GM12878 (cell line): ENCODE data around the gene RIPOR3. TPM values are rescaled to one million over a fixed set of nuclear protein-coding genes. Genes with fewer than 3 reads are reported as not detected.
A peak's percentile ranks its signal among the peaks of the same experiment; 100 is the strongest.

ENCODE experiments used
- ASH2L ChIP-seq: fragments of 300-600, 200-600 bp; sonication (generic); IDR thresholded peaks from 2 replicates; pipeline ENCODE4 v1.6.1; 2017; ENCODE audit warnings: low read depth, mild to moderate bottlenecking, borderline replicate concordance
- CREM ChIP-seq: IDR thresholded peaks from 2 replicates; pipeline ENCODE4 v1.6.1; 2014; ENCODE audit warnings: antibody characterized with exemption, low read depth
- EP300 ChIP-seq, 2 experiments: fragments of 150-350 bp in 1 of 2; IDR thresholded peaks; 2 replicates each; pipeline ENCODE4 v1.6.1; 2011 to 2012; ENCODE audit warnings: low read depth in 2 of 2, low read length in 2 of 2, borderline replicate concordance in 1 of 2, improper control_type of control experiment in 1 of 2, inconsistent platforms in 1 of 2; ENCODE audit not compliant: control insufficient read depth in 1 of 2
- HCFC1 ChIP-seq: fragments of 150-350 bp; IDR thresholded peaks from 2 replicates; pipeline ENCODE4 v1.6.1; 2014; ENCODE audit warnings: low read length
- KLF5 ChIP-seq: fragments of 450-650 bp; IDR thresholded peaks from 2 replicates; pipeline ENCODE4 v1.6.1; 2014; ENCODE audit warnings: mild to moderate bottlenecking; ENCODE audit not compliant: partially characterized antibody
- MEF2B ChIP-seq: fragments of 450-650 bp; IDR thresholded peaks from 2 replicates; pipeline ENCODE4 v1.6.1; 2018; ENCODE audit warnings: mild to moderate bottlenecking, moderate library complexity; ENCODE audit not compliant: partially characterized antibody, poor library complexity, severe bottlenecking
- NFXL1 ChIP-seq: fragments of 450-650 bp; IDR thresholded peaks from 2 replicates; pipeline ENCODE4 v1.6.1; 2017; ENCODE audit warnings: antibody characterized with exemption, mild to moderate bottlenecking, borderline replicate concordance
- NR2F1 ChIP-seq: fragments of 450-650 bp; conservative IDR thresholded peaks from 2 replicates; pipeline ENCODE4 v1.6.1; 2017; ENCODE audit warnings: mild to moderate bottlenecking
- PAX5 ChIP-seq: IDR thresholded peaks from 2 replicates; pipeline ENCODE4 v1.6.1; 2011; ENCODE audit warnings: low read depth, low read length, borderline replicate concordance
- POLR2AphosphoS5 ChIP-seq: IDR thresholded peaks from 2 replicates; pipeline ENCODE4 v1.6.1; 2011; ENCODE audit warnings: mild to moderate bottlenecking, low read length, inconsistent platforms
- RAD51 ChIP-seq: fragments of 450-650 bp; IDR thresholded peaks from 2 replicates; pipeline ENCODE4 v1.6.1; 2016; ENCODE audit warnings: moderate library complexity, mild to moderate bottlenecking, inconsistent platforms
- SUPT20H ChIP-seq: IDR thresholded peaks from 2 replicates; pipeline ENCODE4 v1.6.1; 2011; ENCODE audit warnings: low read depth, mild to moderate bottlenecking, low read length, moderate library complexity, borderline replicate concordance; ENCODE audit not compliant: control insufficient read depth
- TCF12 ChIP-seq: IDR thresholded peaks from 2 replicates; pipeline ENCODE4 v1.6.1; 2011; ENCODE audit warnings: low read depth, mild to moderate bottlenecking, low read length
- polyA plus RNA-seq, 11 experiments: library from polyadenylated mRNA; depleted of rRNA in 4 of 11; unstranded in 6 of 11; stranded (reverse) in 5 of 11; fragments of >200 nt; fragmentation: Nextera tagmentation in 4 of 11; fragmentation: Illumina TruSeq in 1 of 11; extraction: Ambion mirVana in 4 of 11; extraction: Trizol in 1 of 11; gene quantifications; 1 replicate in 1 of 11; 2 replicates in 10 of 11; pipeline versions ENCODE4 v1.2.1 to v1.2.3, GENCODE V29; 2011 to 2016; ENCODE audit warnings: inconsistent platforms in 2 of 11, missing spikeins in 2 of 11, low read depth in 1 of 11
- total RNA-seq, 4 experiments: library from RNA; depleted of rRNA in 3 of 4; stranded (reverse); fragments of >200 nt in 3 of 4; fragmentation: Illumina TruSeq in 1 of 4; extraction: Trizol in 1 of 4; gene quantifications; 2 replicates each; pipeline versions ENCODE4 v1.2.1 to v1.2.3, GENCODE V29; 2013 to 2021
- TF ChIP-seq, protein P1 (sequence below): fragments of 450-650 bp; IDR thresholded peaks from 2 replicates; pipeline ENCODE4 v1.6.1; 2016; ENCODE audit warnings: mild to moderate bottlenecking
- TF ChIP-seq, protein P2 (sequence below): fragments of 450-650 bp; IDR thresholded peaks from 2 replicates; pipeline ENCODE4 v1.6.1; 2018; ENCODE audit warnings: borderline replicate concordance, mild to moderate bottlenecking; ENCODE audit not compliant: partially characterized antibody
- TF ChIP-seq, protein P3 (sequence below): IDR thresholded peaks from 2 replicates; pipeline ENCODE4 v1.6.1; 2011; ENCODE audit warnings: borderline replicate concordance, low read depth, mild to moderate bottlenecking, moderate library complexity, mixed read lengths, low read length; ENCODE audit not compliant: insufficient read depth; ENCODE audit errors: extremely low read length
- TF ChIP-seq, protein P4 (sequence below): IDR thresholded peaks from 2 replicates; pipeline ENCODE4 v1.6.1; 2011; ENCODE audit warnings: mild to moderate bottlenecking, low read depth, low read length, moderate library complexity; ENCODE audit not compliant: insufficient replicate concordance
- TF ChIP-seq, protein P5 (sequence below): fragments of 450-650 bp; conservative IDR thresholded peaks from 2 replicates; pipeline ENCODE4 v1.6.1; 2017; ENCODE audit warnings: mild to moderate bottlenecking, moderate library complexity

Gene RIPOR3
- total and polyA plus RNA-seq, 10 of the 15 experiments (the other 5 are each of a cell fraction or from before 2014, with no cell fraction given), result 0.04 to 0.55 (median 0.12) TPM; not detected in 6

DNA sequence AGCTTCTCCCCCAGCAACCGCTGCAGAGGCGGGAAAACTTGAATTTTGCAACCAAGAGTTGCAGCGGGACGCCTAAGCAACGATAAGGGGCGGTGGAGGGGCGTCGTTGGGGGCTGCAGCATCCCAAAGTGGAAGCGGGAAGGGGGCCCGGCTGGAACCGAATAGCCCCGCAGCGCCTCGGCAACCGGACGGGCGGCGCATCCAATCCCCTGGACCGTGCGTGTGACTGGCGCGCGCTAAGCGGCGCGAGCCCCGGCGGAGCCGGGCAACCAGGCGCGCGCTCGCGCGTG is 39.4 kb upstream of the RIPOR3 start (continued):
- TF ChIP-seq EP300 (IDR thresholded peaks at IDR 0.05; ENCODE audit: borderline replicate concordance in 1 of 2, control insufficient read depth in 1 of 2, low read depth in 2 of 2, low read length in 2 of 2) (no peak), NR2F1 (no peak), KLF5 (no peak), NFXL1 (peak; percentile 84; the same call in 1 of the 2 replicates), PAX5 (no peak), MEF2B (no peak), HCFC1 (no peak), SUPT20H (no peak), TCF12 (no peak), POLR2AphosphoS5 (no peak), ASH2L (no peak), CREM (no peak), RAD51 (no peak)
- TF ChIP-seq, protein P1, sequence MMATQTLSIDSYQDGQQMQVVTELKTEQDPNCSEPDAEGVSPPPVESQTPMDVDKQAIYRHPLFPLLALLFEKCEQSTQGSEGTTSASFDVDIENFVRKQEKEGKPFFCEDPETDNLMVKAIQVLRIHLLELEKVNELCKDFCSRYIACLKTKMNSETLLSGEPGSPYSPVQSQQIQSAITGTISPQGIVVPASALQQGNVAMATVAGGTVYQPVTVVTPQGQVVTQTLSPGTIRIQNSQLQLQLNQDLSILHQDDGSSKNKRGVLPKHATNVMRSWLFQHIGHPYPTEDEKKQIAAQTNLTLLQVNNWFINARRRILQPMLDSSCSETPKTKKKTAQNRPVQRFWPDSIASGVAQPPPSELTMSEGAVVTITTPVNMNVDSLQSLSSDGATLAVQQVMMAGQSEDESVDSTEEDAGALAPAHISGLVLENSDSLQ, result peak; percentile 62
- TF ChIP-seq, protein P2, sequence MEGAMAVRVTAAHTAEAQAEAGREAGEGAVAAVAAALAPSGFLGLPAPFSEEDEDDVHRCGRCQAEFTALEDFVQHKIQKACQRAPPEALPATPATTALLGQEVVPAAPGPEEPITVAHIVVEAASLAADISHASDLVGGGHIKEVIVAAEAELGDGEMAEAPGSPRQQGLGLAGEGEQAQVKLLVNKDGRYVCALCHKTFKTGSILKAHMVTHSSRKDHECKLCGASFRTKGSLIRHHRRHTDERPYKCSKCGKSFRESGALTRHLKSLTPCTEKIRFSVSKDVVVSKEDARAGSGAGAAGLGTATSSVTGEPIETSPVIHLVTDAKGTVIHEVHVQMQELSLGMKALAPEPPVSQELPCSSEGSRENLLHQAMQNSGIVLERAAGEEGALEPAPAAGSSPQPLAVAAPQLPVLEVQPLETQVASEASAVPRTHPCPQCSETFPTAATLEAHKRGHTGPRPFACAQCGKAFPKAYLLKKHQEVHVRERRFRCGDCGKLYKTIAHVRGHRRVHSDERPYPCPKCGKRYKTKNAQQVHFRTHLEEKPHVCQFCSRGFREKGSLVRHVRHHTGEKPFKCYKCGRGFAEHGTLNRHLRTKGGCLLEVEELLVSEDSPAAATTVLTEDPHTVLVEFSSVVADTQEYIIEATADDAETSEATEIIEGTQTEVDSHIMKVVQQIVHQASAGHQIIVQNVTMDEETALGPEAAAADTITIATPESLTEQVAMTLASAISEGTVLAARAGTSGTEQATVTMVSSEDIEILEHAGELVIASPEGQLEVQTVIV, result no peak
- TF ChIP-seq, protein P3, sequence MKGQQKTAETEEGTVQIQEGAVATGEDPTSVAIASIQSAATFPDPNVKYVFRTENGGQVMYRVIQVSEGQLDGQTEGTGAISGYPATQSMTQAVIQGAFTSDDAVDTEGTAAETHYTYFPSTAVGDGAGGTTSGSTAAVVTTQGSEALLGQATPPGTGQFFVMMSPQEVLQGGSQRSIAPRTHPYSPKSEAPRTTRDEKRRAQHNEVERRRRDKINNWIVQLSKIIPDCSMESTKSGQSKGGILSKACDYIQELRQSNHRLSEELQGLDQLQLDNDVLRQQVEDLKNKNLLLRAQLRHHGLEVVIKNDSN, result no peak
- TF ChIP-seq, protein P4, sequence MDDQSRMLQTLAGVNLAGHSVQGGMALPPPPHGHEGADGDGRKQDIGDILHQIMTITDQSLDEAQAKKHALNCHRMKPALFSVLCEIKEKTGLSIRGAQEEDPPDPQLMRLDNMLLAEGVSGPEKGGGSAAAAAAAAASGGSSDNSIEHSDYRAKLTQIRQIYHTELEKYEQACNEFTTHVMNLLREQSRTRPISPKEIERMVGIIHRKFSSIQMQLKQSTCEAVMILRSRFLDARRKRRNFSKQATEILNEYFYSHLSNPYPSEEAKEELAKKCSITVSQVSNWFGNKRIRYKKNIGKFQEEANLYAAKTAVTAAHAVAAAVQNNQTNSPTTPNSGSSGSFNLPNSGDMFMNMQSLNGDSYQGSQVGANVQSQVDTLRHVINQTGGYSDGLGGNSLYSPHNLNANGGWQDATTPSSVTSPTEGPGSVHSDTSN, result no peak
- TF ChIP-seq, protein P5, sequence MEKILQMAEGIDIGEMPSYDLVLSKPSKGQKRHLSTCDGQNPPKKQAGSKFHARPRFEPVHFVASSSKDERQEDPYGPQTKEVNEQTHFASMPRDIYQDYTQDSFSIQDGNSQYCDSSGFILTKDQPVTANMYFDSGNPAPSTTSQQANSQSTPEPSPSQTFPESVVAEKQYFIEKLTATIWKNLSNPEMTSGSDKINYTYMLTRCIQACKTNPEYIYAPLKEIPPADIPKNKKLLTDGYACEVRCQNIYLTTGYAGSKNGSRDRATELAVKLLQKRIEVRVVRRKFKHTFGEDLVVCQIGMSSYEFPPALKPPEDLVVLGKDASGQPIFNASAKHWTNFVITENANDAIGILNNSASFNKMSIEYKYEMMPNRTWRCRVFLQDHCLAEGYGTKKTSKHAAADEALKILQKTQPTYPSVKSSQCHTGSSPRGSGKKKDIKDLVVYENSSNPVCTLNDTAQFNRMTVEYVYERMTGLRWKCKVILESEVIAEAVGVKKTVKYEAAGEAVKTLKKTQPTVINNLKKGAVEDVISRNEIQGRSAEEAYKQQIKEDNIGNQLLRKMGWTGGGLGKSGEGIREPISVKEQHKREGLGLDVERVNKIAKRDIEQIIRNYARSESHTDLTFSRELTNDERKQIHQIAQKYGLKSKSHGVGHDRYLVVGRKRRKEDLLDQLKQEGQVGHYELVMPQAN, result peak; percentile 53
- TF ChIP-seq, all 136 proteins: peak for 9
